UCSD-AML1 (cell line): ENCODE measurements around the gene ITGAE.
A peak's percentile ranks its signal among the peaks of the same experiment; 100 is the strongest.
"Not testable (repeated sequence)": the region's sequence is repeated elsewhere in the genome, so short reads cannot be mapped to it uniquely, and the experiment has no call there.

Source experiments
- DNase-seq: peaks from one replicate; lab custom pipeline; 2025; ENCODE audit not compliant: unreplicated experiment; lab: John Stamatoyannopoulos, UW

ITGAE gene

DNA sequence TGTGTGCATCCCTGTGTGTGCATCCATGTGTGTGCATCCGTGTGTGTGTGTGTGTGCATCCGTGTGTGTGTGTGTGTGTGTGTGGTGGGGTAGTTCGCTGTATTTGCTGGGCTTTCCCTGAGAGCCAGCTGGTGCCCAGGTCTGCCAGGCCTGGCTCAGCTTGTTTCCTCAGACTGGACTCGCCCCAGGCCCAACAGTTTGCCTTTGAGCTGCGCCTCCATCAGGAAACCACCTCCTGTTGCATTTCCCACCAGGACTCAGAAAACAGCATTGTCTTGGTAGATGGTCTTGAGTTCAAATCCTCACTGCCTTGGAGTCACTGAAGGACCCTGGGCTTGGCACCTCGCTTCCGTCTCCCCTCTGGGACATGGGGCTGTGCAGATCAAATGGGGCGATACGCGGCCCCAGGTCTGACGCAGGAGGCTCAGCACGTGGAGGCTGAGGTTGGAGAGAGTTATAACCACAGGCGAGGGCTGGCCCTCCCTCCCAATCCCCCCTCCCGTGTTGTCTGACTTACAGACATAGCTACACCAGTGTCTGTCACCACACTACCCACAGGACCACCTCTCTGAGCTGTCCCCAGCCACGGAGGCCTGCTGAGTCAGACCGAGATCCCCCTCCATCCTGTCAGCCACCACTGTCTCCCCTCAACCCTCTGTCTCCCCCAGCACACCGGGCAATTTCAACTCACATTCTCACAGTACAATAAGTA, 4.7 kb downstream of the ITGAE start:
- no peak for DNase-seq

DNA sequence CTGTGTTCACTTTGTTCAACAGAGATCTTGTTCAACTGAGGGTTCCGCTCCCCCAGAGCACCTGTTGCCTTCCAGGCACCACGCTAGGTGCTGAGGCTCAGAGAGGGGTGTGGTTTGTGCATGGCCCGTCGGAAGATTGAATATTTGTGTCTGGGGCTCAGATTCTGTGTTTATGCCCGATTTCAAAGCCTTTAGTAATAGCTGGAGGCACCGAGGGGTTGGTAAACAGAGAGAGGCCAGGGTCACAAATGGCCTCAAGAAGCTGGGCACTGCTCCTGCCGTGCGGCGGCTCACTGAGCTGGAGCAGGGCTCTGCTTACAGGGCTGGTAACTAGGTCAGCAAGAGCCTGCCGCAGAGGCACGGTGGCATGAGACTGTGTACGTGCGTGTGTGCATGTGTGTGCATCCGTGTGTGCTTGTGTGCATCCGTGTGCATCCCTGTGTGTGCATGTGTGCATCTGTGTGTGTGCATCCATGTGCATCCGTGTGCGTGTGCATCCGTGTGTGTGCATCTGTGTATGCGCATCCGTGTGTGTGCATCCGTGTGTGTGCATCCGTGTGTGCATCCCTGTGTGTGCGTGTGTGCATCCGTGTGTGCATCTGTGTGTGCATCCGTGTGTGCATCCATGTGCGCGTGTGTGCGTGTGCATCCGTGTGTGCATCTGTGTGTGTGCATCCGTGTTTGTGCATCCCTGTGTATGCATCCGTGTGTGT, 5.4 kb downstream of the ITGAE start:
- DNase-seq, result no peak

DNA sequence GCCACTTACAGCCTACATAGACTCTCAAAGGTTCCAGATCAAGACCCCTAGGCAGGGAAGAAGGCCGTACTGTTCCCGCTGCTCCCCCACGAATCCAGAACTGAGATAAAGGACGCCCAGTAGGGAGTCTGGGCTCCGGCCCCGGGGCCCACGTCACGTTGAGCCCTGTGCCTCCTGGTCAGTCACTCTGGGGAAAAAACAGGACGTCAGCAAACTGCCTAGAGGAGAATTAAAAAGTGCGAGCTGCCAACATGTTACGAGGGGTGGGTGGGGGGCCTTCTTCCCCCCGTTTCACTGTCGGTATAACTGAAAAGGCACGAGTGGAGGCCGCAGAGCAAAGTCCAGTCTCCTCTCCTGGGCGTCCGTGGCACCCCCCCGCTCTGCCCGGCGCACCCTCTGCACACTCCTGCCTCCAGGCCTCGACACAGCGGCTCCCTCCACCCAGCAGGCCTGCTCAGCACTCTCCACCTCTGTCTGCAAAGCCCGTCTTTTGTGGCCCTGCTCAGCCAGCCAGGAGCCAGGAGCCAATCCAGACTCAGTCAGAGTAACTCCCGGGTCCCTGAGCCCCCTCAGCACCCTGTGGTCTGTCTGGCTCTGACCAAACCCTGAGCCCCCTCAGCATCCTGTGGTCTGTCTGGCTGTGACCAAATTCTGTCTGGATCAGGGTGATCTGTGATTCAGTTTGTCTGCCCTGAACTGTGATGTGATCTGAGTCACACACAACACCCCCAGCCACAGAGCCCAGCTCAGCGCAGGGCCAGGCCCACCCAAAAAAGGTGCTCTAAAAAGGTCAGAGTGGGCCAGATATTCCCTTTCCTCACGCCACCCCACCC, 6.2 kb downstream of the ITGAE start:
- no peak for DNase-seq

DNA sequence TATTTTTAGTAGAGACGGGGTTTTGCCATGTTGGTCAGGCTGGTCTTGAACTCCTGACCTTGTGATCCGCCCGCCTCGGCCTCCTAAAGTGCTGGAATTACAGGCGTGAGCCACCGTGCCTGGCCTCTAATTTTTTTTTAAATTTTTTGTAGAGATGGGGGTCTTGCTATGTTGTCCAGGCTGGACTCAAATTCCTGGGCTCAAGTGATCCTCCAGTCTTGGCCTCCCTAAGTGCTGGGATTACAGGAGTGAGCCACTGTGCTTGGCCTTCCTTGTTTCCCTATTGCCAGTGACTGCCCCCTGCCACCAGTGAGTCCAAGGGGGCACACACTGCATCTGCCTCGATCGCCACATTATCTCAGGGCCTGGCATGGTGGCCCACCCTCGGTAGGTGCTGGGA, 6.8 kb downstream of the ITGAE start:
- DNase-seq, result not testable (repeated sequence)

DNA sequence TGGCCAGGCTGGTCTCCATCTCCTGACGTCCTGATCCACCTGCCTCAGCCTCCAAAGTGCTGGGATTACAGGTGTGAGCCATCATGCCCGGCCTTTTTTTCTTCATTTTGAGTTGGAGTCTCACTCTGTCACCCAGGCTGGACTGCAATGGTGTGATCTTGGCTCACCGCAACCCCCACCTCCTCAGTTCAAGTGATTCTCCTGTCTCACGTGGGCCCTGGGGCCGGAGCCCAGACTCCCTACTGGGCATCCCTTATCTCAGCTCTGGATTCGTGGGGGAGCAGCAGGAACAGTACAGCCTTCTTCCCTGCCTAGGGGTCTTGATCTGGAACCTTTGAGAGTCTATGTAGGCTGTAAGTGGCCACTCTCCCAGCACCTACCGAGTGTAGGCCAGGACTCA, 7.7 kb downstream of the ITGAE start:
- not testable (repeated sequence) for DNase-seq

DNA sequence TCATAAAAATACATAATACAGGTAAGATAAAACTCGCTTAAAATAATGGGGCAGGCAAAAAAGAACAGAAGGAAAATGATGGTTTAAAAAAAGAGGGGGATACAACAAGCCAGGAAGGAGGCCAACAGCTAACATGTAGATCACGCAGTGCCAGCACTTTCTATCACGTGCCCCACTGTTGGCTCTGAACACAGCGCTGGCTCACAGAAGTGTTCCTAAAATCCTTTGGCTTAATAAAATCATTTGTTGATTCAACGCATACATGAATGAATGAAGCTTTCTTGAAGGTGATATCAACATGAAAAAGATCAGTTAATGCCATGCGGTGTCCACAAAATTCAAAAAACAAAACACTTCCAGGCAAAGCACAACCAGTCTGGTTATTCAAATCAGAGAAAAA, 8.5 kb downstream of the ITGAE start:
- no peak for DNase-seq

DNA sequence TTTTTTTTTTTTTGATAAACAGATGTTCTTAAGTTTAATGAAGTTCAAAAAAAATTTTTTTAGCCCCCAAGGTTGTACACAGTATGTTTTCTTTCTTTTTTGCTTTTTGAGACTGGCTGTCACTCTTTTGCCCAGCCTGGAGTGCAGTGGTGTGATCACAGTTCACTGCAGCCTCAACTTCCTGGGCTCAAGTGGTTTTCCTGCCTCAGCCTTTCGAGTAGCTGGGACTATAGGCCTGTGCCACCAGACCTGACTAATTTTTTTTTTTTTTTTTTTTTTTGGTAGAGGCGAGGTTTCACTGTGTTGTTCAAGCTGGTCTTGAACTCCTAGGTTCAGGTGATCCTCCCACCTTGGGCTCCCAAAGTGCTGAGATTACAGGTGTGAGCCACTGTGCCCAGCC, 12.8 kb downstream of the ITGAE start:
- peak; percentile 45 for DNase-seq

DNA sequence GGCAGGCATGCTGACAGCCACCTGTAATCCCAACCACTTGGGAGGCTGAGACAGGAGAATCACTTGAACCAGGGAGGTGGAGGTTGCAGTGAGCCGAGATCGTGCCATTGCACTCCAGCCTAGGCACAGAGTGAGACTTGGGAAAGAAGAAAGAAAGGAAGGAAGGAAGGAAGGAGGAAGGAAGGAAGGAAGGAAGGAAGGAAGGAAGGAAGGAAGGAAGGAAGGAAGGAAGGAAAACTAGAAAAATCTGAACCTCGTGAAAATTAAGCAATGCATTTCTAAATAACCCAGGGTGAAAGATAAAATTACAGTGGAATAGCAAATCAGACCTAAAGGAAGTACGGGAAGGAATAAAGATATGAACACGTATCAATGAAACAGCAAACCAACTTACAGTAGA, 15.7 kb downstream of the ITGAE start:
- DNase-seq, result not testable (repeated sequence)

DNA sequence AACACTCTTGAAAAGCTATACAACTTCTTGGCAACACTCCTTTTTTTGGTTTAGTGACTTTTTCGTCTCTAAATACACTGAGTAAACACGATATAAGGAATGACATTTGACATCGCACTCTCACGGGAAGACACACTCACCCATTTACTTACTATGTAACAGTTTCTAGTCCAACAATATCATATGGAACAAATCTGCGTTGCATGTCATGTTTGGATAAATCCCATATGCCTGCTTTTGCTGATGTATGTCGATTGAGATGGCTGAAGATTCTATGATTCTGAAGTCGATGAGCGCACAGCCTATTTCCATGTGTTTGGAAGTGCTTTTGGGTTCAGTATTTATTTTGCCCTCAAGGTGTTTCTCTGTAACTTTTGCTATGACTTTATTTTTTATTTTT, 18.2 kb downstream of the ITGAE start:
- DNase-seq, result no peak

DNA sequence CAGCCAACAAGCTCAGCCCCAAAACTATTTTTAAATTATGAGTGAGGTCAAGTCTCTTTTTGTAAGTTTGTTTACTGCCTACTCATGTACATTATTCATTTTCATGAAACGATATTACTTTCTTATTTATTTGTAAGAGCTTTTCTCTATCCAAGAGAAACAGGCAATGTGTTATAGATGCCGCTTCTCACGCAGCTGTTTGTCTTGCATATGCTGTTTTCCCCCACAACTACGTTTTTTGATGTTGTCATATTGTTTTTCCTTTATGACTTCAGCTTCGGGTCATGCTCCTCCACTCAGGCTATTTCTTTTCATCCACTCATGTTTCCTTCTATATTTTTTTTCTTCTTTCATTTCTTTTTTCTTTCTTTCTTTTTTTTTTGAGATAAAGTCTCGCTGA, 20.0 kb downstream of the ITGAE start:
- DNase-seq, result no peak

DNA sequence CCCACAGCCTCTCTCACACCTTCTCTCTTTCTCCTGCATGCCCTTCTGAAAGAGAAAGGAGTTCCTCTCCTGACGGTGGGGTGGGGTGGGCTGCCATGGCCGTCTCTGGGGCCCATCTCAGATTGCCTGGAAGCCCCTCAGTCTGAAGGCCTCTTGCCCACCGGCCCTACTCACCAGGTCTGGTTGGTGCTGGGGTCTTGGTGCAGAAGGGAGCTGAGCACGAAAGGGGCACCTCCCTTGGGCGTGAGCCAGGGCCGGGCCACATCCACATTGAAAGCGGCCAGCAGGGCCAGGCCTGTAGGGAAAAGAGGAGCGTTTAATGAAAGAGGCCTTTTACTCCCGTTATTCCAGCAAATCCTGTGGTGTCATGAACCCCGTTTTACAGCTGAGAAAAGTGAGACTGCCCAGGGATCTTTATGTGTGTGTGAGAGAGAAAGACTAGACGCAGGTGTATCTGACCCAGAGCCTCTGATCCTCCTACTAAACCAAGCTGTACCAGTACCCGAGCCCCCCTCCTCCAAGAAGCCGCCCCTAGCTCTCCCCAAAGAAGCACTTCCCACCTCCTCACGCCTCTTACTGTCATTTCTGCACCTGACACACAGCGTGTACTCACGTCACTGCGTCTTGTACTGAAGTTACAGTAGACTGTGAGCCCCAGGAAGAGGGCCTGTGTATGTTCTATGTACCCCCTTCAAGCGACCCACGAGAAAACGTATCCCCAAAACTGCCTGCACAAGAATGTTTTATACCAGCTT, 23.4 kb downstream of the ITGAE start:
- no peak for DNase-seq

DNA sequence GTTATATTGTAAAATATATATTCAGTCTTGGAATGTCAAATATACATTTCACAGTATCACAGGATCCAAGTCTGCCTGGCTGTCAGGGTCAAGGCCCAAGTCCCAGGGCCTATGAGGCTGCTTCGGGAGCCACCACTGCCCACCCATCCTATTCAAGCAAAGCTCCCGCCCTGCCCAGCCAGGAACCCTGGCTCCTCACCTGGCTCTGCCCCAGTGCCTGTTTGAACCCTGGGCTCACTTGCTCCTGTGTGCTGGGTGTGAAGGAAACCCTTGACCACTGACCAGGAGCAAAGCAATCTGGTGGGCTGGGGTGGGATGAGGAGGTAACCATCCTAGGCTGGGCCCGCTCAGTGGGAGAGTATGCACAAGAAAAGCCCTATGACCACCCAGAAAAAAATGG, 27.0 kb downstream of the ITGAE start:
- no peak for DNase-seq

DNA sequence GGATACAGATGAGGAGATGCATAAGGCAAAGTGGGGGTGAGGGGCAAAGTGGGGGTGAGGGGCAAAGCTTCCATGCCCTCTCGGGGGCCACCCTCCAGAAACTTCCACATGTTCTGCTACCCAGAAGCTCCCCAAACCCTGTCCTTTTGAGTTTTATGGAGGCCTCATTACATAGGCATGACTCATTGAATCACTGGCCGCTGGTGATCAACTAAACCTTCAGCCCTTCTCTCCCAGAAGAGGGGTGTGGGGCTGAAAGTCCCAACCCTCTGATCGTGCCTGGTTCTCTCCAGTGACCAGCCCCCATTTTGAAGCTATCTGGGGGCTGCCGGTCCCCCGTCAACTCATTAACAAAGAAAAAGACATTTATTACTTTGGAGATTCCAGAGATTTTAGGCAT, 27.5 kb downstream of the ITGAE start:
- no peak for DNase-seq

DNA sequence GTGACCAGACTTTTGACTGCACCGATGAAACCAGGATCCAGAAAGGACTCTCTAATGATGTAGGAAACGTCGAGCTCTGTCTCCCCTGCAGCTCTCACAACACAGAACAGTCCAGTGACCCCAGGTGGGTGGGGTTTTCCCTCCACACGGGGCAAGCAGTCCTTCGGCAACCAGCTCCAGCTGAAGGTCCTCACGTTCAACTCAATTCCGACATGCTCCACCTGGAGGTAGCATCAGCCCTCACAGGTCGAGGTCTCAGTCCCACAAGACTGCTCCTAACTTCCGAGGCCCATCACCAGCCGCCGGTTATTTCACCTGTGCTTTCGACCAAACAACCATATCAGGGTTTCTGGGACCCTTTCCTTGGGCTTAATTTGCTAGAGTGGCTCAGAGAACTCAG, 28.2 kb downstream of the ITGAE start:
- DNase-seq, result no peak

DNA sequence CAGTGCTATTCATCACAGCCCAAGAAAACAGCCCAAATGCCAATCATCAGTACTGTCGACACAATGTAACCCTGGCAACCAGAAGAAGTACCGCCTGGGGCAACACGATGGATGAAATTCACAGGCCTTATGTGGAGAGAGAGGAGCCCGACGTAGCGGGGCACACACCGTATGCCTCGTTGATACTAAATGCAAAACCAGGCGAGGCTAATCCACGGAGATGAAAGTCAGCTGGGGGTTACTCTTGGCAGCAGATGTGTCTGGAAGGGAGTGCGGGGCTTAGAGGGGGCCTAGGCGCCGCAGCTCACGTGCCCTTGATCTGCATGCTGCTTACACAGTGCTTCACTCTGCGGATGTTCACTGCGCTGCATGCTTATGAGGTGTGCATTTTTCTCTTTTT, 29.8 kb downstream of the ITGAE start:
- no peak for DNase-seq

DNA sequence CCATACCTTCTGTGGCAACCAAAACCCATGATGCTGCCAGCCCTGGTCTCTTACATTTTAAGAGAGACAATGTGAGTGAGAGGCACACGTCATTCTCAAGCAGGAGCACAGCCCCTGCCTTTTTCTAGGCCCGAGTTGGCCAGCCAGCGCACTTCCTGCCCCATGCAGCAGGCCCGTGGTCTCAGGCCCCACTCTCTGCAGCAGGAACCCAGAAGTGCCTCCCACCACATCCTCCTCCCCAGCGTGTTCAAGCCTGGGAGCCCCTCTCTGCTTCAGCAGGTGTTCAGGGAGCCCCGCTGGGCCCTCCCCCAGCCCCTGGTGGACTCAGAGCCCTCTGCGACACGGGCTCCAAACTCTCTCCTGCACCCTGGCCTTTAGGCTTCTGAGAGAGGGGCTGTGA, 30.5 kb downstream of the ITGAE start:
- peak; percentile 44 for DNase-seq

DNA sequence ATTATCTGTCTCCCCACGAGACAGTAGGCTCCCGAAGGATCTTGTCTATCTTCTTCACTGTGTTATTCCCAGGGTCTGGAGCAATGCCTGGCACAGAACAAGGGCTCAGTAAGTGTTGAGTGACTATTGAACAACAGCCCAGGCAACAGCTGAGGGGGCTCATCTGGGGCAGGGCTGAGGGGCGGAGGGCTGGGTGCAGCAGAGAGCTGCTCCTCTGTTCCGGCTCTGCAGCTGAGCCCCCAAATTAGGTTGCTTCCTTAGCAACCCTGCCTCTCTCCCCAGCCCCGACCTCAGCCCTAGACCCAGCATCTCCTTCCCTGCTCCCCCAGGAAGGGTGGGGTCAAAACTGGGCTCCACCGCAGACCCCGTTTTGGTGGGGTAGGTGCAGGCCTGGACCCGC, 32.2 kb downstream of the ITGAE start:
- no peak for DNase-seq

DNA sequence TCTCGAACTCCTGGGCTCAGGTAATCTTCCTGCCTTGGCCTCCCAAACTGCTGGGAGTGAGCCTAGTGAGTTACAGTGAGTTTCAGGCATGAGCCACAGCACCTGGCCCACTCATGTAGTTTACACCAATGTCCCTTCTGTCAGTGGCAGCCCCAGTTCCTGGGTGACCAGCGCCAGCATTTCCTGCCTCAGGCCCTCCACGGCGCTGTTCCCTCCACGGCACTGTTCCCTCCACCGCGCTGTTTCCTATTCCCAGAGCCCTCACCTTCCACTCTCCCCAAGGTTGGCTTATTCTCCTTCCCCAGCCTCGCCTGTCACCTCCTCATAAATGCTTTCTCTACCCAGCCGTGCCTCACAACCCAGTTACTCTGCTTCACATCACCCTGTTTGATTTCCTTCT, 32.6 kb downstream of the ITGAE start:
- DNase-seq, result no peak

DNA sequence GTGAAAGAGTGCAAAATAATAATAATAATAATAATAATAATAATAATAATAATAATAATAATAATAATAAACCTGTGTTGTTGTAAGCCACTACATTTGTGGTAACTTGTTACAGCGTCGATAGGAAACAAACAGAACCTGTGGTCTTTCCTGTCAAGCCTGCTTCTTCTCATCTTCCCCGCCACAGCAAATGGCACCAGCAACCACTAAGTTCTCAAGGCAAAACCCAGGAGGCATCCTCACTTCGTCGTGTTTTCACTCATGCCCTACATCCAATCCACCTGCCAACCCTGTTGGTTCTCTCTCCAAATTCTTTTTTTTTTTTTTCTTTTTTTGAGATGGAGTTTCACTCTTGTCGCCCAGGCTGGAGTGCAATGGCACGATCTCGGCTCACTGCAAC, 34.2 kb downstream of the ITGAE start:
- DNase-seq, result no peak

DNA sequence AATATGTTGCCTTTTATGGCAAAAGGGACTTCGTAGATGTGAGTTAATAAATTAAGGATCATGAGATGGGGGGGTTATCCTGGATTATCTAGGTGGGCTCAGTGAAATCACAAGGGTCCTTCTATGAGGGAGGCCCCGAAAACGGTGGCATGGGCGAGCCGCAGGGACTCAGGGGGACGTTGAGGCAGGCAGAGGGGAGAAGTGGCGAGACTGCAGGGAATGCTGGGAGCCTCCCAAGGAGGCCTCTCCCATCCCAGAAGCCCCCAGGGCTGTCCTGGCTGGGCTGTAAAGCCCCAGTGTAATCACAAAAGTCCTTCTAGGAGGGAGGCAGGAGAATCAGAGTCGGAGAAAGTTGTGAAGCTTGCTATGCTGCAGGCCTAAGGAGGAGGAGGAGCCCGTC, 35.0 kb downstream of the ITGAE start:
- no peak for DNase-seq

DNA sequence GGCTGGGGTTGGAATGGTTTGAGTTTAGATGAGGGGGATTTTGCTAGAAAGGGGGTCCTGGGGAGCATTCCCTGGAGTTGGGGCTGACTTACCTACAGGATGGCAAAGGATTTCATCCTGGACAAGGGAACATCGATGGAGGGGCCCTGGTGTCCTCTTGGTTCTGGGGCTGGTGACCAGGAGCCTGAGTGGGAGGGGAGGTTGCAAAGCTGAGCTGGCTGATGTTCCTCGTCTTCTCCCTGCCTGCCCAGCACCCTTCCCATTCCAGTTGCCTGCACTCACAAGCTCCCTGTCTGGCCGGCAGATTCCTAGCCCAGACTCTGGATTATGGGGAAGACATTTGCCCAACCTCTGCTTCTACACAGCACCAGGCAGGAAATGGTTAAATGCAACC, 37.2 kb downstream of the ITGAE start:
- DNase-seq, result no peak
